Small intestine (tissue), 7 donors: ENCODE data around the gene QRICH1. TPM values are rescaled to one million over a fixed set of nuclear protein-coding genes. Genes with fewer than 3 reads are reported as not detected.

Source experiments
- DNase-seq, 2 donors: peaks; one replicate each; pipeline versions ENCODE4 v3.0.0 to v3.0.0-alpha.2; 2013
- FAIRE-seq: peaks from 2 replicates; lab custom pipeline; 2012; peaks lifted over from hg19 to GRCh38; lab: Jason Lieb, UNC
- H3K27ac ChIP-seq, 3 donors: one replicate each; pipeline ENCODE4 v1.5.1; 2013; ENCODE audit warnings: low read length in 2 of 3, mild to moderate bottlenecking in 2 of 3, control low read depth in 1 of 3, inconsistent platforms in 1 of 3, low read depth in 1 of 3, moderate library complexity in 1 of 3
- H3K27me3 ChIP-seq, 3 donors: one replicate each; pipeline ENCODE4 v1.6.1; 2013; ENCODE audit warnings: low read length in 3 of 3, inconsistent platforms in 1 of 3; ENCODE audit not compliant: control insufficient read depth in 3 of 3, insufficient read depth in 3 of 3
- H3K36me3 ChIP-seq, 3 donors: one replicate each; pipeline ENCODE4 v1.6.1; 2013; ENCODE audit warnings: low read length in 3 of 3, inconsistent platforms in 1 of 3, low read depth in 1 of 3, mild to moderate bottlenecking in 1 of 3, moderate library complexity in 1 of 3; ENCODE audit not compliant: control insufficient read depth in 3 of 3, insufficient read depth in 2 of 3
- H3K4me1 ChIP-seq, 3 donors: one replicate each; pipeline ENCODE4 v1.6.1; 2013; ENCODE audit warnings: low read length in 2 of 3, inconsistent platforms in 1 of 3, low read depth in 1 of 3, mild to moderate bottlenecking in 1 of 3, moderate library complexity in 1 of 3; ENCODE audit not compliant: control insufficient read depth in 3 of 3, insufficient read depth in 2 of 3
- H3K4me3 ChIP-seq, 3 donors: one replicate each; pipeline ENCODE4 v1.5.1; 2013; ENCODE audit warnings: low read length in 3 of 3, control low read depth in 1 of 3, inconsistent platforms in 1 of 3, low read depth in 1 of 3, mild to moderate bottlenecking in 1 of 3, moderate library complexity in 1 of 3
- H3K9me3 ChIP-seq, 2 donors: one replicate each; pipeline ENCODE4 v1.6.1; 2013; ENCODE audit warnings: low read depth in 1 of 2, low read length in 1 of 2; ENCODE audit not compliant: control insufficient read depth in 2 of 2, insufficient read depth in 1 of 2
- WGBS, 3 donors: extraction: QIAGEN DNeasy Blood & Tissue Kit; methylation state at CpG; one replicate each; pipeline ENCODE4 v1.1.7; 2013; 5-methylcytosine and 5-hydroxymethylcytosine counted together
- polyA plus RNA-seq, 4 donors: library from polyadenylated mRNA; stranded (reverse) in 3 of 4; unstranded in 1 of 4; fragments of 200-250 nt in 3 of 4; fragments of 120-200 nt in 1 of 4; gene quantifications; one replicate each; pipeline versions ENCODE4 v1.2.1 to v1.2.3, GENCODE V29; 2013
- donor health status: healthy with polysubstance abuse.
- donor health status: control.
- donor health status: control.
- donor health status: Bipolar disorder and iron deficiency.
- donor health status: healthy.

Gene QRICH1
- polyA plus RNA-seq, 4 donors, result 27.9 to 57.8 (median 38.8) TPM

DNA sequence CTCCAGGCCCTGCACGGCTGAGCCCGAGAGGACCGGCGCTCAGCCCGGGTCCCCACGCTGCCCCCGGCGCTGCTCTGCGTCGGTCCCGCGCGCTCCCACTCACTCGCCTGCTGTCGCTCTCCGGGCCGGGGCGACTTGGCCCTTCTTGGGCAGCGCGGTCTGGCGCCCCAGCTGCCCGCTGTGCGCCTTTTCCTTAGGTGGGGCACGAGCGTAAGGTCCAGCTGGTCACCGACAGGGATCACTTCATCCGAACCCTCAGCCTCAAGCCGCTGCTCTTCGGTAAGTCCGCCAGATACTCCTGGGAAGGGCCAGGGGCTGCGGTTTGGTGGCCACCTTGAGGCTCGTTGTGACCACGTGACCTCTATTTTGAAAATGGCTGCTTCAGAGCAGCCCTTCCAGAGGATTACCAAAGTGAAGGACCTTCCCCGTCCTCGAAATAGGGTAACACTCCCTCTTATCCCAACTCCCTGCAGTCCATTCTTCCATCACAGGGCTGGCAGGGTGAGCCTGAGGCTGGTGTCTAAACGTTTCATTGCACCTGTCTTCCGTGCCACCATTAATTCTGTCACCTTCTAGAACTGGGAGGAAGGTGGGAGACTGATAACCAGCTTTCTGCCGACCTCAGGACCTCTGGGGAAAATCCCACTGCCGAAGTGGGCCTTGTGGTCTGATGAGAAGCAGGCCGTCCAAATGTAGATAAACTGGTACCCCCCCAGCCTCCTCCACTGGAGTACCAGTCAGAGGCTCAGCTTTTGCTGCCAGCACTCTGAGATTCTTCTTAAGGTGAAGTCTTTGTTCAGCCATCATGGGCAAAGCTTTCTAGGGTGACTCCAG, 103.0 kb downstream of the QRICH1 start:
- Histone ChIP-seq H3K27me3 (no peaks in the 10 kb centered on the region), H3K27ac (peak overlapping the region; percentile 45 to 97 (median 86)), H3K9me3 (no peaks in the 10 kb centered on the region), H3K36me3 (peaks cover 0 to 43% (median 2%) of the 10 kb centered on the region in 3 donors), H3K4me3 (peak overlapping the region; percentile 84 to 97 (median 88)), H3K4me1 (peaks cover 4 to 11% (median 8%) of the 10 kb centered on the region in 3 donors)
- WGBS, 3 donors, result 2 to 5% (median 2%) methylated on average over 39 to 40 of the region's 40 CpGs
- no peak for FAIRE-seq
- DNase-seq, result peak; percentile 45 to 77

- Histone ChIP-seq H3K4me1 (peaks cover 4 to 11% (median 8%) of the 10 kb centered on the region in 3 donors), H3K27ac (peak within 1 kb of the TSS; percentile 86 to 99 (median 97)), H3K4me3 (peak within 1 kb of the TSS; percentile 84 to 97 (median 88)), H3K9me3 (no peaks in the 10 kb centered on the region), H3K36me3 (peaks cover 0 to 44% (median 3%) of the 10 kb centered on the region in 3 donors), H3K27me3 (no peaks in the 10 kb centered on the region)
- FAIRE-seq, result no peak
- 0% methylated on average over 54 to 91 of the region's 91 CpGs for WGBS, 3 donors
- DNase-seq, result peak; percentile 80 to 94
These were observed 103.9 kb downstream of the QRICH1 start, which contains the start of gene P4HTM for GRCh38 chr3:48989796-48990635. TSS of gene P4HTM (plus strand) at chr3:48990241. CDS start at chr3:48990257, 16 bp downstream.

DNA sequence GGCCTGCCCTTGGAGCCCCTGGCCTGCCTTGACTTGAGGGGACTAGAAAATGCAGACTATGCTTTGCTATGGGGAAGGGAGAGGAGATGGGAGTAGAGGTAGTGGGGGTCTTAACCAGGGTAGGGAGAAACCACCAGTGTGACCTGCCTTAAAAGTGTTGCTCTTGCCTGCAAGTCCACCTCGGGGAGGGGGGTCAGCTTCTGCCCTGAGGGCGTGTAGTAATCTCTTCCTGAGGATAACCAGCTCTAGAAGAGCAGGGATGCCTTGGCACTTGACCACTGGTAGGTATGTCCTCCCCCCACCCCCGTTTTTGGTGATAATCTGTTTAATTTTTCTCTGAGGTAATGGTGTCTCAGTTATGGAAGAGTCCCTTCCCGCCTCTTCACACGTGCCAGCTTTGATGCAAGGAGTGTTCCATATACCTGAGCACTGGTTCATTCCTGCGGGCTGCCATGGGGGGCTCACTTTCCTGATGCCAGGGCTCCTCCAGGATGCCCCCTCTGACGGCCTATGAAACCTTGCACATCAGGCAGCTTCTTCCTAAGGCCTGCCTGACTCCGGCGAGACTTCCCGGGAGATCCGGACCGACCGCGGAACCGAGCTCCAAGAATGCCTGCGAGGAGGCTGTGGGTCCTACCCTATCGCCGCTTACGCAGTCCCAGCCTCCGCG, 104.6 kb downstream of the QRICH1 start:
- peaks cover 4 to 11% (median 8%) of the 10 kb centered on the region in 3 donors for H3K4me1 ChIP-seq
- H3K27ac ChIP-seq, result peak overlapping the region; percentile 86 to 99 (median 97)
- WGBS, 3 donors, result 3 to 4% (median 3%) methylated on average over 21 of the region's 21 CpGs
- no peaks in the 10 kb centered on the region for H3K9me3 ChIP-seq
- H3K27me3 ChIP-seq, result no peaks in the 10 kb centered on the region
- peak in 1 of 2 donors; percentile 26 for DNase-seq
- H3K36me3 ChIP-seq, result peaks cover 0 to 45% (median 5%) of the 10 kb centered on the region in 3 donors
- FAIRE-seq, result no peak
- peak overlapping the region; percentile 84 to 97 (median 88) for H3K4me3 ChIP-seq

DNA sequence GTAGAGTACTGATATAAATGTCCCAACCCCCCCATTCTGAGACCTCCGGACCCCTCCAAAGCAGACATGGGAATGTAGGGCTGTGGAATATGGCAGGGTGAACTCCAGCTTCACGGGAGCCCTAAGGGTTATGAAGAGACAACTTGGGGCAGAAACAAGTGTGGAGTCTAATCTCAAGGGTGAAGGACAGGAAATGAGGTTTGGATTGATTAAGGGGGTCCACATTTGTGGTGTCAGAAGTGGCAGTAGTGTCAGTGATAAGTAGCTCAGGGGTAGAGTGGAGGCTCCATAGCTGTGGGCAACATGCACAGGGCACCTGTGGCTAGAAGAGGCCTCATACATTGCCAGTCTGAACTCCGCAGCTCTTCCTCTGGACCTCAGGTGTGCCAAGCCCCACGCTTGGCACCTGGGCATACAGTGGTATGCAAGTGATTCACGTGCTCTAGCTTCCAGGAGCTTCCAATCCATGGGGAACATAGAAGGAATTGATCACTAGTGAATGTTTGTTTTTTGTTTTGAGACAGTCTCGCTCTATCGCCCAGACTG, 108.0 kb downstream of the QRICH1 start:
- Histone ChIP-seq H3K27me3 (no peaks in the 10 kb centered on the region), H3K27ac (no peak overlapping the region), H3K36me3 (peaks cover 8 to 55% (median 14%) of the 10 kb centered on the region in 3 donors), H3K9me3 (no peaks in the 10 kb centered on the region), H3K4me3 (no peak overlapping the region), H3K4me1 (peaks cover 0 to 8% (median 4%) of the 10 kb centered on the region in 3 donors)
- DNase-seq (no peak), FAIRE-seq (no peak)
- WGBS, 3 donors, result 89 to 95% (median 90%) methylated on average over 7 of the region's 7 CpGs

DNA sequence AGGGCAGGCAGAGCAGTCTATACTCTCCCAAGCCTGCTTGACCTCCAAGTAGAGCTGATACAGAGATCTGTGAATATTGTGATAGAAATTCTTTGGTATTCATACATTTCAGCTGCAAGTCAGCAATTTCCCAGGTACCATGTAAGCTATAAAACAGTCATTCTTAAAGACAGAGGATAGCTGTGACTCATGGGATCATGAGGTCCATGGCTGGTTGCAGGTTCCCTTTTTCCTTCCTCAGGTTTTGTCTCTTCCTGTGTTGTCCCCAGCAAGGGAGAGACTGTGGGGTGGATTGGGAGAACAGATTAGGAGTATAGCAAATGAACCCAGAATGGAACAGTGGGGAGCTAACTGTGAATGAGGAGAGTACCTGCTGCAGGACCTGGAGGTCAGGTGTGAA, 109.2 kb downstream of the QRICH1 start:
- DNase-seq, result peak in 1 of 2 donors; percentile 35
- no peak for FAIRE-seq
- Histone ChIP-seq H3K9me3 (no peaks in the 10 kb centered on the region), H3K27ac (no peak overlapping the region), H3K27me3 (no peaks in the 10 kb centered on the region), H3K4me3 (no peak overlapping the region), H3K36me3 (peaks cover 16 to 65% (median 17%) of the 10 kb centered on the region in 3 donors), H3K4me1 (peaks cover 0 to 8% (median 4%) of the 10 kb centered on the region in 3 donors)

GRCh38 chr3:48983096-48983495, 110.8 kb downstream of the QRICH1 start:
- WGBS, 3 donors, result 95 to 100% (median 98%) methylated on average over 4 of the region's 4 CpGs
- DNase-seq, result no peak
- H3K27ac ChIP-seq, result no peak overlapping the region
- no peaks in the 10 kb centered on the region for H3K4me1 ChIP-seq
- H3K36me3 ChIP-seq, result peaks cover 22 to 75% (median 23%) of the 10 kb centered on the region in 3 donors
- H3K27me3 ChIP-seq, result no peaks in the 10 kb centered on the region
- FAIRE-seq, result no peak
- H3K4me3 ChIP-seq, result no peak overlapping the region
- no peaks in the 10 kb centered on the region for H3K9me3 ChIP-seq

- WGBS, 3 donors, result 81 to 90% (median 81%) methylated on average over 5 of the region's 5 CpGs
- no peak overlapping the region for H3K4me3 ChIP-seq
- DNase-seq, result no peak
- H3K27me3 ChIP-seq, result no peaks in the 10 kb centered on the region
- peaks cover 22 to 75% (median 23%) of the 10 kb centered on the region in 3 donors for H3K36me3 ChIP-seq
- no peak overlapping the region for H3K27ac ChIP-seq
- no peaks in the 10 kb centered on the region for H3K9me3 ChIP-seq
- H3K4me1 ChIP-seq, result no peaks in the 10 kb centered on the region
- FAIRE-seq, result no peak
These were observed 111.2 kb downstream of the QRICH1 start for GRCh38 chr3:48982686-48983085.
